PC-9 (cell line): Measurements from ENCODE around the gene EGFR. TPM values are rescaled to one million over a fixed set of nuclear protein-coding genes. Genes with fewer than 3 reads are reported as not detected.

Experiments
- BruUV-seq: library from RNA; stranded (reverse); fragments of 400-500 nt; replicated peaks from 2 replicates; lab custom pipeline; 2021; lab: Mats Ljungman, UMichigan
- CTCF ChIA-PET: fragments of 300-600 bp; sonication (Branson Sonifier 250); formaldehyde crosslinking; loops from one replicate; lab custom pipeline; 2022; ENCODE audit warnings: antibody characterized with exemption; lab: Charles Lee
- POLR2A ChIA-PET: fragments of 300-600 bp; sonication (Branson Sonifier 250); formaldehyde crosslinking; loops from one replicate; lab custom pipeline; 2022; ENCODE audit warnings: antibody characterized with exemption; ENCODE audit not compliant: unreplicated experiment; lab: Charles Lee
- DNase-seq, 2 experiments: peaks; one replicate each; pipeline versions ENCODE4 v3.0.0 to v3.0.0-alpha.2; 2015 to 2022; ENCODE audit warnings: mixed read lengths in 1 of 2
- H2AFZ ChIP-seq: fragments of 200-600 bp; sonication (generic); 2 replicates; pipeline ENCODE4 v1.8.1; 2017; ENCODE audit warnings: antibody characterized with exemption
- H3F3A ChIP-seq: fragments of 200-600 bp; sonication (generic); 2 replicates; pipeline ENCODE4 v1.8.1; 2017; ENCODE audit warnings: antibody characterized with exemption, mild to moderate bottlenecking, low read depth; ENCODE audit not compliant: insufficient read depth
- H3K27ac ChIP-seq: fragments of 200-600 bp; sonication (generic); 2 replicates; pipeline ENCODE4 v1.6.1; 2016; ENCODE audit warnings: mixed run types
- H3K27me3 ChIP-seq: fragments of 200-600 bp; sonication (generic); 2 replicates; pipeline ENCODE4 v1.6.1; 2016; ENCODE audit warnings: low read depth, mixed run types; ENCODE audit not compliant: insufficient read depth
- H3K36me3 ChIP-seq: fragments of 200-600 bp; sonication (generic); 2 replicates; pipeline ENCODE4 v1.6.1; 2016; ENCODE audit warnings: low read depth, mixed run types
- H3K4me1 ChIP-seq: fragments of 200-600 bp; sonication (generic); replicated peaks from 2 replicates; pipeline ENCODE4 v1.6.1; 2016; ENCODE audit warnings: mixed run types; ENCODE audit not compliant: insufficient read depth
- H3K4me2 ChIP-seq: fragments of 200-600 bp; sonication (generic); 2 replicates; pipeline ENCODE4 v1.6.1; 2017; ENCODE audit warnings: mixed run types
- H3K4me3 ChIP-seq: fragments of 200-600 bp; sonication (generic); 2 replicates; pipeline ENCODE4 v1.6.1; 2016; ENCODE audit warnings: mixed run types
- H3K79me2 ChIP-seq: fragments of 200-600 bp; sonication (generic); 2 replicates; pipeline ENCODE4 v1.6.1; 2017; ENCODE audit warnings: low read depth, mixed run types
- H3K9me2 ChIP-seq: fragments of 200-600 bp; sonication (generic); 2 replicates; pipeline ENCODE4 v1.8.1; 2017; ENCODE audit warnings: mild to moderate bottlenecking; ENCODE audit not compliant: insufficient read depth
- H3K9me3 ChIP-seq: fragments of 200-600 bp; sonication (generic); 2 replicates; pipeline ENCODE4 v1.8.1; 2016; ENCODE audit warnings: low read depth; ENCODE audit not compliant: insufficient read depth
- H4K20me1 ChIP-seq: fragments of 200-600 bp; sonication (generic); 2 replicates; pipeline ENCODE4 v1.8.1; 2017; ENCODE audit not compliant: insufficient read depth
- CTCF ChIP-seq: fragments of 200-600 bp; sonication (generic); conservative IDR thresholded peaks from 2 replicates; pipeline ENCODE4 v1.6.1; 2017; ENCODE audit warnings: mixed run types, antibody characterized with exemption, mild to moderate bottlenecking, moderate library complexity
- EZH2 ChIP-seq: fragments of 200-600 bp; sonication (generic); IDR thresholded peaks from 2 replicates; pipeline ENCODE4 v1.8.0; 2017; ENCODE audit warnings: antibody characterized with exemption, low read depth
- intact Hi-C: fragments of 100-400 bp; cut with micrococcal nuclease; formaldehyde crosslinking; loops from one replicate; pipeline ENCODE4 v1.10.0; 2022; ENCODE audit not compliant: unreplicated experiment
- total RNA-seq: library from RNA; stranded (reverse); gene quantifications from 2 replicates; pipeline ENCODE4 v1.2.3, GENCODE V29; 2021

EGFR gene
- total RNA-seq, 1 experiment from 2014 or later: 342 TPM

GRCh38 chr7:55078465-55079372 lies 59.9 kb downstream of the EGFR start:
- peaks cover 61% of the 10 kb centered on the region for H3K36me3 ChIP-seq
- peak in 1 of 2 experiments; percentile 53 for DNase-seq
- ChIA-PET CTCF (no interaction called here), POLR2A (interaction anchor here (0.6 kb wide), 1 partner anchor 320 kb away, joined by 4 read pairs; the partner anchor contains the start of gene SEC61G)
- peaks cover 100% of the 10 kb centered on the region for H3K79me2 ChIP-seq
- intact Hi-C loops: no loop called here
- peaks cover 74% of the 10 kb centered on the region for H3F3A ChIP-seq
- H3K4me1 ChIP-seq: peaks cover 31% of the 10 kb centered on the region
- TF ChIP-seq CTCF (no peak), EZH2 (no peak)
- no peak overlapping the region for H2AFZ ChIP-seq
- H3K27me3 ChIP-seq: no peaks in the 10 kb centered on the region
- H4K20me1 ChIP-seq: peaks cover 12% of the 10 kb centered on the region; the same call in 1 of the 2 replicates
- H3K4me3 ChIP-seq: no peak overlapping the region
- no peaks in the 10 kb centered on the region for H3K9me2 ChIP-seq
- H3K27ac ChIP-seq: no peak overlapping the region
- no TSS peak for BruUV-seq
- H3K4me2 ChIP-seq: no peak overlapping the region
- no peaks in the 10 kb centered on the region for H3K9me3 ChIP-seq

- no peaks in the 10 kb centered on the region for H3K27me3 ChIP-seq
- peaks cover 23% of the 10 kb centered on the region for H4K20me1 ChIP-seq
- H3K27ac ChIP-seq: peak overlapping the region; percentile 14; the same call in 1 of the 2 replicates
- no peak overlapping the region for H3K4me2 ChIP-seq
- POLR2A ChIA-PET: interaction anchor here (0.6 kb wide), 1 partner anchor 30 kb away, joined by 8 read pairs; no protein-coding TSS in a partner anchor
- H3F3A ChIP-seq: peaks cover 74% of the 10 kb centered on the region
- H2AFZ ChIP-seq: no peak overlapping the region
- peaks cover 100% of the 10 kb centered on the region for H3K79me2 ChIP-seq
- intact Hi-C loops: no loop called here
- peaks cover 63% of the 10 kb centered on the region for H3K36me3 ChIP-seq
- no peaks in the 10 kb centered on the region for H3K9me2 ChIP-seq
- H3K4me3 ChIP-seq: no peak overlapping the region
- CTCF ChIA-PET: no interaction called here
- BruUV-seq: no TSS peak
- peaks cover 17% of the 10 kb centered on the region for H3K4me1 ChIP-seq
- no peaks in the 10 kb centered on the region for H3K9me3 ChIP-seq
- TF ChIP-seq EZH2 (no peak), CTCF (no peak)
- DNase-seq: no peak
These were observed 61.3 kb downstream of the EGFR start for GRCh38 chr7:55080000-55080623.

GRCh38 chr7:55081068-55081467 lies 62.3 kb downstream of the EGFR start:
- intact Hi-C loops: no loop called here
- Histone ChIP-seq H3K4me1 (peaks cover 20% of the 10 kb centered on the region), H3K27ac (peak overlapping the region; percentile 39; the same call in 1 of the 2 replicates), H3K79me2 (peaks cover 100% of the 10 kb centered on the region), H2AFZ (no peak overlapping the region), H3K27me3 (no peaks in the 10 kb centered on the region), H3K36me3 (peaks cover 54% of the 10 kb centered on the region), H3K4me2 (no peak overlapping the region), H4K20me1 (peaks cover 32% of the 10 kb centered on the region), H3F3A (peaks cover 74% of the 10 kb centered on the region), H3K4me3 (no peak overlapping the region), H3K9me2 (no peaks in the 10 kb centered on the region), H3K9me3 (no peaks in the 10 kb centered on the region)
- no peak for TF ChIP-seq CTCF
- no peak for TF ChIP-seq EZH2
- no peak for DNase-seq
- ChIA-PET POLR2A (interaction anchor here (1.2 kb wide), 1 partner anchor 14 kb away, joined by 21 read pairs; no protein-coding TSS in a partner anchor), CTCF (no interaction called here)
- BruUV-seq: no TSS peak
